SK-N-SH (cell line): ENCODE data around the gene DELE1. TPM values are rescaled to one million over a fixed set of nuclear protein-coding genes. Genes with fewer than 3 reads are reported as not detected.
A peak's percentile ranks its signal among the peaks of the same experiment; 100 is the strongest.

ENCODE experiments used
- CTCF ChIA-PET: fragments of 300-600, 350-600 bp; formaldehyde crosslinking; extraction: SDS; loops from one replicate; lab custom pipeline; 2021; lab: Yijun Ruan, JAX
- POLR2A ChIA-PET: fragments of 350-600 bp; sonication (Branson Sonifier 250); formaldehyde crosslinking; extraction: SDS; loops from one replicate; lab custom pipeline; 2020; ENCODE audit warnings: antibody characterized with exemption, inconsistent platforms; lab: Yijun Ruan, JAX
- DNase-seq: peaks from one replicate; pipeline ENCODE4 v3.0.0; 2012
- H2AFZ ChIP-seq: fragments of 200-600 bp; sonication (generic); 2 replicates; pipeline ENCODE4 v1.8.1; 2016; ENCODE audit warnings: antibody characterized with exemption, mild to moderate bottlenecking, low read depth
- H3F3A ChIP-seq: fragments of 200-600 bp; sonication (generic); replicated peaks from 2 replicates; pipeline ENCODE3; 2016; ENCODE audit warnings: antibody characterized with exemption, mild to moderate bottlenecking; ENCODE audit not compliant: insufficient read depth
- H3K27ac ChIP-seq, 2 experiments: fragments of 200-500 bp in 1 of 2; fragments of 200-600 bp in 1 of 2; sonication (Bioruptor generic) in 1 of 2; sonication (generic), shearing (Covaris generic) in 1 of 2; 2 replicates each; pipeline versions ENCODE4 v1.5.1 to v1.6.1; 2014 to 2016; ENCODE audit warnings: low read depth in 2 of 2, inconsistent platforms in 1 of 2, low read length in 1 of 2, mild to moderate bottlenecking in 1 of 2, mixed read lengths in 1 of 2
- H3K27me3 ChIP-seq: fragments of 200-600 bp; sonication (generic), shearing (Covaris generic); 2 replicates; pipeline ENCODE4 v1.6.1; 2016; ENCODE audit warnings: mixed run types; ENCODE audit not compliant: insufficient read depth
- H3K36me3 ChIP-seq, 2 experiments: fragments of 200-500 bp in 1 of 2; fragments of 200-600 bp in 1 of 2; sonication (Bioruptor generic) in 1 of 2; sonication (generic) in 1 of 2; replicated peaks in 1 of 2; 2 replicates each; pipeline versions ENCODE3 to v1.5.1; 2014 to 2016; ENCODE audit warnings: low read length in 1 of 2, mild to moderate bottlenecking in 1 of 2; ENCODE audit not compliant: insufficient read depth in 2 of 2, control insufficient read depth in 1 of 2
- H3K4me1 ChIP-seq, 2 experiments: fragments of 200-500 bp in 1 of 2; fragments of 200-600 bp in 1 of 2; sonication (Bioruptor generic) in 1 of 2; sonication (generic), shearing (Covaris generic) in 1 of 2; 2 replicates each; pipeline versions ENCODE4 v1.5.1 to v1.6.1; 2014 to 2016; ENCODE audit warnings: low read depth in 1 of 2, low read length in 1 of 2, mixed run types in 1 of 2; ENCODE audit not compliant: insufficient read depth in 2 of 2, control insufficient read depth in 1 of 2
- H3K4me2 ChIP-seq: fragments of 200-600 bp; sonication (generic), shearing (Covaris generic); 2 replicates; pipeline ENCODE4 v1.6.1; 2017; ENCODE audit warnings: mixed run types
- H3K4me3 ChIP-seq, 2 experiments: fragments of 200-500 bp in 1 of 2; fragments of 200-600 bp in 1 of 2; sonication (Bioruptor generic) in 1 of 2; sonication (generic), shearing (Covaris generic) in 1 of 2; 2 replicates each; pipeline versions ENCODE4 v1.5.1 to v1.8.1; 2014 to 2016; ENCODE audit warnings: low read depth in 2 of 2, inconsistent platforms in 1 of 2, low read length in 1 of 2, mild to moderate bottlenecking in 1 of 2, mixed read lengths in 1 of 2, moderate library complexity in 1 of 2
- H3K79me2 ChIP-seq: fragments of 200-600 bp; sonication (generic); 2 replicates; pipeline ENCODE4 v1.8.1; 2017; ENCODE audit warnings: mild to moderate bottlenecking; ENCODE audit not compliant: insufficient read depth
- H3K9ac ChIP-seq: fragments of 200-600 bp; sonication (generic); 2 replicates; pipeline ENCODE4 v1.6.1; 2017; ENCODE audit warnings: mixed run types
- H3K9me2 ChIP-seq: fragments of 200-600 bp; sonication (generic); 2 replicates; pipeline ENCODE4 v1.6.1; 2017; ENCODE audit warnings: mixed run types
- H3K9me3 ChIP-seq: fragments of 200-600 bp; sonication (generic); 2 replicates; pipeline ENCODE4 v1.6.1; 2017; ENCODE audit warnings: mixed run types, mild to moderate bottlenecking, moderate library complexity
- H4K20me1 ChIP-seq: fragments of 200-600 bp; sonication (generic); 2 replicates; pipeline ENCODE4 v1.6.1; 2017; ENCODE audit warnings: mild to moderate bottlenecking, mixed run types; ENCODE audit not compliant: insufficient read depth
- EP300 ChIP-seq, 2 experiments: IDR thresholded peaks; 2 replicates each; pipeline versions ENCODE4 v1.4.0 to v1.6.1; 2012; ENCODE audit warnings: borderline replicate concordance in 1 of 2, low read depth in 1 of 2, low read length in 1 of 2
- EZH2phosphoT487 ChIP-seq: fragments of 200-600 bp; sonication (generic); IDR thresholded peaks from 2 replicates; pipeline ENCODE4 v1.6.1; 2017; ENCODE audit warnings: low read depth, mixed run types, mild to moderate bottlenecking, antibody characterized with exemption, moderate library complexity, borderline replicate concordance
- FOSL2 ChIP-seq: IDR thresholded peaks from 2 replicates; pipeline ENCODE4 v1.4.0; 2012; ENCODE audit warnings: low read depth, mild to moderate bottlenecking, moderate library complexity, borderline replicate concordance
- FOXJ3 ChIP-seq: sonication (generic); formaldehyde crosslinking; IDR thresholded peaks from 2 replicates; pipeline ENCODE4 v1.5.1; 2020; ENCODE audit warnings: mild to moderate bottlenecking, missing genetic modification reagents
- FOXM1 ChIP-seq: IDR thresholded peaks from 2 replicates; pipeline ENCODE4 v1.4.0; 2012; ENCODE audit warnings: low read depth, mild to moderate bottlenecking
- JUND ChIP-seq: IDR thresholded peaks from 2 replicates; pipeline ENCODE4 v1.4.0; 2012
- MXI1 ChIP-seq: IDR thresholded peaks from 2 replicates; pipeline ENCODE4 v1.6.1; 2012; ENCODE audit warnings: mild to moderate bottlenecking, low read depth, low read length, improper control_type of control experiment
- NFIC ChIP-seq: IDR thresholded peaks from 2 replicates; pipeline ENCODE4 v1.4.0; 2012; ENCODE audit warnings: borderline replicate concordance
- PBX3 ChIP-seq: IDR thresholded peaks from 2 replicates; pipeline ENCODE4; 2012
- POLR2AphosphoS5 ChIP-seq: IDR thresholded peaks from 2 replicates; pipeline ENCODE4 v1.6.1; 2012; ENCODE audit warnings: low read depth, low read length
- RFX5 ChIP-seq: IDR thresholded peaks from 2 replicates; pipeline ENCODE4 v1.6.1; 2012; ENCODE audit warnings: mild to moderate bottlenecking, improper control_type of control experiment, low read length
- RXRA ChIP-seq: IDR thresholded peaks from 2 replicates; pipeline ENCODE4 v1.4.0; 2012; ENCODE audit warnings: low read depth, mild to moderate bottlenecking, borderline replicate concordance
- SIN3A ChIP-seq: IDR thresholded peaks from 2 replicates; pipeline ENCODE4 v1.6.1; 2012; ENCODE audit warnings: low read depth, mild to moderate bottlenecking, low read length, moderate library complexity, borderline replicate concordance
- SMC3 ChIP-seq: IDR thresholded peaks from 2 replicates; pipeline ENCODE4 v1.6.1; 2012; ENCODE audit warnings: low read depth, low read length, improper control_type of control experiment
- ZBTB33 ChIP-seq: IDR thresholded peaks from 2 replicates; pipeline ENCODE4 v1.4.0; 2012; ENCODE audit warnings: low read depth, borderline replicate concordance
- WGBS: methylation state at CpG from one replicate; pipeline ENCODE4 v1.1.6; 2017; ENCODE audit warnings: low lambda C conversion rate; 5-methylcytosine and 5-hydroxymethylcytosine counted together
- polyA plus RNA-seq, 3 experiments: library from polyadenylated mRNA; depleted of rRNA; stranded (reverse); fragments of >200 nt; gene quantifications; 2 replicates each; pipeline ENCODE4 v1.2.3, GENCODE V29; 2012

DELE1 gene
- polyA plus RNA-seq, 1 of the 3 experiments (the other 2 are of a cell fraction): 60.3 TPM

GRCh38 chr5:141941307-141941706, 17.6 kb downstream of the DELE1 start:
- no peak for DNase-seq
- Histone ChIP-seq H3K9me2 (no peaks in the 10 kb centered on the region), H2AFZ (no peak overlapping the region), H3K27me3 (no peaks in the 10 kb centered on the region), H3K36me3 (peaks cover 0 to 28% of the 10 kb centered on the region in 2 experiments), H3F3A (no peaks in the 10 kb centered on the region), H3K27ac (peak overlapping the region in 1 of 2 experiments; percentile 20; a peak in 1 of 4 replicates), H3K4me3 (no peak overlapping the region), H4K20me1 (no peaks in the 10 kb centered on the region), H3K4me2 (no peak overlapping the region), H3K9me3 (no peaks in the 10 kb centered on the region), H3K4me1 (peaks cover 0 to 15% of the 10 kb centered on the region in 2 experiments; a peak in 1 of 4 replicates), H3K79me2 (no peaks in the 10 kb centered on the region), H3K9ac (no peak overlapping the region)
- WGBS: 77% methylated on average over 5 of the region's 6 CpGs
- ChIA-PET POLR2A (interaction anchor here (1.2 to 1.9 kb wide), 2 partner anchors 18 to 20 kb away, joined by 3 to 6 read pairs; partner anchors contain the start of gene DELE1), CTCF (interaction anchor here (1.0 to 20.3 kb wide), 9 partner anchors 10 to 276 kb away, joined by 3 to 256 read pairs (median 4); partner anchors contain the start of gene PCDH12)
- TF ChIP-seq PBX3 (no peak), EP300 (IDR thresholded peaks at IDR 0.05; ENCODE audit: borderline replicate concordance in 1 of 2, low read depth in 1 of 2, low read length in 1 of 2) (no peak), FOSL2 (peak; percentile 53), FOXM1 (no peak)

GRCh38 chr5:141941779-141942178, 18.1 kb downstream of the DELE1 start:
- CTCF ChIA-PET: interaction anchor here (0.5 to 20.3 kb wide), 10 partner anchors 9 to 350 kb away, joined by 3 to 256 read pairs (median 4); partner anchors contain the start of genes PCDH12 and RNF14
- Histone ChIP-seq H3K9ac (no peak overlapping the region), H3K27ac (no peak overlapping the region; a peak in 1 of 4 replicates)

GRCh38 chr5:141942185-141942857, 18.6 kb downstream of the DELE1 start:
- Histone ChIP-seq H3K36me3 (peaks cover 0 to 21% of the 10 kb centered on the region in 2 experiments), H3F3A (no peaks in the 10 kb centered on the region), H3K27me3 (no peaks in the 10 kb centered on the region), H3K4me3 (no peak overlapping the region), H3K4me1 (peaks cover 0 to 15% of the 10 kb centered on the region in 2 experiments; a peak in 1 of 4 replicates), H2AFZ (no peak overlapping the region), H3K9ac (no peak overlapping the region), H3K27ac (no peak overlapping the region), H3K9me3 (no peaks in the 10 kb centered on the region), H3K79me2 (no peaks in the 10 kb centered on the region), H3K4me2 (no peak overlapping the region), H4K20me1 (no peaks in the 10 kb centered on the region), H3K9me2 (no peaks in the 10 kb centered on the region)
- 97% methylated on average over 7 of the region's 9 CpGs for WGBS
- DNase-seq: no peak
- ChIA-PET CTCF (interaction anchor here (0.5 to 20.3 kb wide), 9 partner anchors 9 to 351 kb away, joined by 3 to 256 read pairs (median 5); partner anchors contain the start of genes PCDH12 and RNF14), POLR2A (interaction anchor here (1.1 to 1.5 kb wide), 3 partner anchors 13 to 250 kb away, joined by 3 to 4 read pairs (median 3); no protein-coding TSS in a partner anchor)
- TF ChIP-seq ZBTB33 (no peak), PBX3 (no peak), NFIC (no peak), RFX5 (no peak), SMC3 (no peak), EZH2phosphoT487 (no peak), JUND (no peak), SIN3A (no peak), FOSL2 (no peak), POLR2AphosphoS5 (no peak), FOXJ3 (CRISPR knock-in tag) (no peak)

More at GRCh38 chr5:141941779-141942178, 18.1 kb downstream of the DELE1 start:
- H3K4me2 ChIP-seq: no peak overlapping the region
- no peak overlapping the region for H2AFZ ChIP-seq
- no peaks in the 10 kb centered on the region for H3K9me3 ChIP-seq
- H3F3A ChIP-seq: no peaks in the 10 kb centered on the region
- no peaks in the 10 kb centered on the region for H3K79me2 ChIP-seq
- no peaks in the 10 kb centered on the region for H3K27me3 ChIP-seq
- POLR2A ChIA-PET: interaction anchor here (1.2 to 1.5 kb wide), 2 partner anchors 19 kb away, joined by 3 to 4 read pairs; no protein-coding TSS in a partner anchor
- peaks cover 0 to 27% of the 10 kb centered on the region in 2 experiments for H3K36me3 ChIP-seq
- 88% methylated on average over 6 of the region's 6 CpGs for WGBS
- no peak for TF ChIP-seq EZH2phosphoT487
- no peak for TF ChIP-seq MXI1
- TF ChIP-seq FOXM1: no peak
- no peak for TF ChIP-seq JUND
- TF ChIP-seq RXRA: no peak
- H4K20me1 ChIP-seq: no peaks in the 10 kb centered on the region
- no peak overlapping the region for H3K4me3 ChIP-seq
- H3K9me2 ChIP-seq: no peaks in the 10 kb centered on the region
- H3K4me1 ChIP-seq: peaks cover 0 to 15% of the 10 kb centered on the region in 2 experiments; a peak in 1 of 4 replicates
- DNase-seq: no peak
